Measurements from ENCODE around the gene SMIM21. TPM values are rescaled to one million over a fixed set of nuclear protein-coding genes. Genes with fewer than 3 reads are reported as not detected.

Gene SMIM21
- total and polyA plus RNA-seq, 7 donors = 0.60 TPM; not detected in 6

DNA sequence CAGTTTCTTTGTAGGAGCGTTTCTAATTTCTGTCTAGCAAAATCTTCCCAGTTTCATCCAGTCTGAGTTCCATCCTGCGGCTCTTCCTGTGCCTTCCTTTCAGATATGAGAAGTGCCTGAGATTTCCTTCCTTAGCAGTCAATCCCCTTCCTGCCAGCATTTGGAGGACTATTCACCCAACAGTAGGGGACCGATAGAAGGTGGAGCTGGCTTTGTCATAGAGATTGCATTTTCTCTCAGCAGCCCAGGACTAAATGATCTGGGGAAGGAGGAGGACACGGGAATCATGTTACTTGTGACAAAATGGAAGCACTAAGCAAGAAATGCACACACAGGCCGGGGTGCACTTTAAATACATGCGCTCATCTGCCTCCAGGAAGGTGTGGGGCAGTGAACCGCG is 5.6 kb upstream of the SMIM21 start:
- no peak for DNase-seq
- intact Hi-C loops (cut with DNase I) = loop anchor here (2.0 kb wide), 1 partner anchor 44 kb away; no protein-coding TSS in a partner anchor
- WGBS, 2 donors = 79 to 87% methylated on average over 8 of the region's 8 CpGs

GRCh38 chr18:75429975-75430374 is 2.5 kb upstream of the SMIM21 start:
- H3K27ac ChIP-seq = no peak overlapping the region
- TF ChIP-seq CTCF (IDR thresholded peaks at IDR 0.05) = no peak
- no peak for TF ChIP-seq POLR2A (IDR thresholded peaks at IDR 0.05)
- no peak for TF ChIP-seq EP300 (IDR thresholded peaks at IDR 0.05)
- no peak for TF ChIP-seq POLR2AphosphoS5 (IDR thresholded peaks at IDR 0.05)
- DNase-seq = no peak
- no peaks in the 10 kb centered on the region for H3K4me1 ChIP-seq
- intact Hi-C loops (cut with DNase I) = no loop called here
- 87 to 91% methylated on average over 9 of the region's 9 CpGs for WGBS, 2 donors
- H3K36me3 ChIP-seq = no peaks in the 10 kb centered on the region
- H3K27me3 ChIP-seq = no peaks in the 10 kb centered on the region
- H3K4me3 ChIP-seq = no peak overlapping the region
- no peaks in the 10 kb centered on the region for H3K9me3 ChIP-seq

More for the DNA sequence above, 5.6 kb upstream of the SMIM21 start:
- Histone ChIP-seq H3K4me3 (no peak overlapping the region), H3K27ac (no peak overlapping the region), H3K36me3 (no peaks in the 10 kb centered on the region), H3K4me1 (no peaks in the 10 kb centered on the region), H3K27me3 (no peaks in the 10 kb centered on the region), H3K9me3 (no peaks in the 10 kb centered on the region)
- TF ChIP-seq CTCF (IDR thresholded peaks at IDR 0.05) (no peak), POLR2A (IDR thresholded peaks at IDR 0.05) (no peak), EP300 (IDR thresholded peaks at IDR 0.05) (no peak), POLR2AphosphoS5 (IDR thresholded peaks at IDR 0.05) (no peak)

GRCh38 chr18:75428490-75428889 is 987 bp upstream of the SMIM21 start:
- no peaks in the 10 kb centered on the region for H3K9me3 ChIP-seq
- H3K36me3 ChIP-seq = no peaks in the 10 kb centered on the region
- 89 to 95% methylated on average over 4 of the region's 4 CpGs for WGBS, 2 donors
- no peak overlapping the region for H3K27ac ChIP-seq
- H3K4me3 ChIP-seq = no peak overlapping the region
- no peak for DNase-seq
- no peaks in the 10 kb centered on the region for H3K27me3 ChIP-seq
- no peaks in the 10 kb centered on the region for H3K4me1 ChIP-seq
- no peak for TF ChIP-seq POLR2A (IDR thresholded peaks at IDR 0.05)
- TF ChIP-seq CTCF (IDR thresholded peaks at IDR 0.05) = no peak
- TF ChIP-seq EP300 (IDR thresholded peaks at IDR 0.05) = no peak
- no peak for TF ChIP-seq POLR2AphosphoS5 (IDR thresholded peaks at IDR 0.05)
- intact Hi-C loops (cut with DNase I) = no loop called here

- Histone ChIP-seq H3K9me3 (no peaks in the 10 kb centered on the region), H3K4me1 (no peaks in the 10 kb centered on the region), H3K27ac (no peak overlapping the region), H3K27me3 (no peaks in the 10 kb centered on the region), H3K4me3 (no peak overlapping the region), H3K36me3 (no peaks in the 10 kb centered on the region)
- 93 to 95% methylated on average over 1 of the region's 1 CpG for WGBS, 2 donors
- intact Hi-C loops (cut with DNase I) = no loop called here
- TF ChIP-seq CTCF (IDR thresholded peaks at IDR 0.05) (no peak), EP300 (IDR thresholded peaks at IDR 0.05) (no peak), POLR2AphosphoS5 (IDR thresholded peaks at IDR 0.05) (no peak), POLR2A (IDR thresholded peaks at IDR 0.05) (no peak)
- no peak for DNase-seq
These were observed 5.1 kb downstream of the SMIM21 start for GRCh38 chr18:75422341-75422910.

GRCh38 chr18:75421656-75422055 is 5.8 kb downstream of the SMIM21 start:
- H3K27ac ChIP-seq = no peak overlapping the region
- intact Hi-C loops (cut with DNase I) = no loop called here
- TF ChIP-seq POLR2A (IDR thresholded peaks at IDR 0.05) (no peak), POLR2AphosphoS5 (IDR thresholded peaks at IDR 0.05) (no peak), EP300 (IDR thresholded peaks at IDR 0.05) (no peak), CTCF (IDR thresholded peaks at IDR 0.05) (no peak)
- no peak for DNase-seq
- no peak overlapping the region for H3K4me3 ChIP-seq
- H3K27me3 ChIP-seq = no peaks in the 10 kb centered on the region
- WGBS, 2 donors = 89 to 91% methylated on average over 3 of the region's 3 CpGs
- no peaks in the 10 kb centered on the region for H3K4me1 ChIP-seq
- no peaks in the 10 kb centered on the region for H3K9me3 ChIP-seq
- no peaks in the 10 kb centered on the region for H3K36me3 ChIP-seq
